HG03135 (cell line): Measurements from ENCODE around the gene RTN3.
"Not testable (repeated sequence)": the region's sequence is repeated elsewhere in the genome, so short reads cannot be mapped to it uniquely, and the experiment has no call there.

Experiments used
- ATAC-seq: cut with Tn5 transposase; IDR thresholded peaks from one replicate; pipeline ENCODE4 v1.9.1; 2021; ENCODE audit warnings: mild to moderate bottlenecking, moderate library complexity; ENCODE audit not compliant: unreplicated experiment

RTN3 gene

GRCh38 chr11:63682066-63683021 lies 1.0 kb downstream of the RTN3 start:
- peak; percentile 28 for ATAC-seq

- no peak for ATAC-seq
Observed at GRCh38 chr11:63683133-63683991, 2.1 kb downstream of the RTN3 start.

GRCh38 chr11:63685158-63685721 lies 3.9 kb downstream of the RTN3 start:
- ATAC-seq, result not testable (repeated sequence)

- no peak for ATAC-seq
Observed at GRCh38 chr11:63686926-63687325, 5.6 kb downstream of the RTN3 start.

GRCh38 chr11:63687845-63688244 lies 6.5 kb downstream of the RTN3 start:
- ATAC-seq, result no peak

- ATAC-seq, result no peak
Observed at GRCh38 chr11:63694596-63694995, 13.3 kb downstream of the RTN3 start.

- no peak for ATAC-seq
Observed at GRCh38 chr11:63698976-63699733, 17.9 kb downstream of the RTN3 start.

- ATAC-seq, result no peak
Observed at GRCh38 chr11:63699896-63700295, 18.6 kb downstream of the RTN3 start.

- no peak for ATAC-seq
Observed at GRCh38 chr11:63705526-63705925, 24.2 kb downstream of the RTN3 start.

GRCh38 chr11:63708764-63709163 lies 27.5 kb downstream of the RTN3 start:
- ATAC-seq, result no peak

- no peak for ATAC-seq
Observed at GRCh38 chr11:63709336-63709884, 28.1 kb downstream of the RTN3 start.

- no peak for ATAC-seq
Observed at GRCh38 chr11:63710476-63711217, 29.3 kb downstream of the RTN3 start.

GRCh38 chr11:63711838-63712237 lies 30.5 kb downstream of the RTN3 start:
- ATAC-seq, result no peak

- ATAC-seq, result no peak
Observed at GRCh38 chr11:63713766-63714165, 32.5 kb downstream of the RTN3 start.

- no peak for ATAC-seq
Observed at GRCh38 chr11:63716046-63716445, 34.7 kb downstream of the RTN3 start.

- no peak for ATAC-seq
Observed at GRCh38 chr11:63719001-63719400, 37.7 kb downstream of the RTN3 start.

GRCh38 chr11:63719987-63720386 lies 38.7 kb downstream of the RTN3 start:
- ATAC-seq, result no peak

GRCh38 chr11:63720611-63721010 lies 39.3 kb downstream of the RTN3 start:
- no peak for ATAC-seq

GRCh38 chr11:63729326-63729725 lies 48.0 kb downstream of the RTN3 start:
- no peak for ATAC-seq

GRCh38 chr11:63736864-63737263 lies 55.6 kb downstream of the RTN3 start:
- ATAC-seq, result no peak
